HEK293T (cell line): Measurements from ENCODE around the gene TMEM245.
"Not testable (repeated sequence)": the region's sequence is repeated elsewhere in the genome, so short reads cannot be mapped to it uniquely, and the experiment has no call there.

Experiments
- CTCF ChIA-PET: fragments of 350-600 bp; formaldehyde crosslinking; extraction: SDS; loops from one replicate; lab custom pipeline; 2021; ENCODE audit warnings: antibody characterized with exemption, inconsistent platforms; lab: Yijun Ruan, JAX
- POLR2A ChIA-PET: fragments of 350-600 bp; formaldehyde crosslinking; extraction: SDS; loops from one replicate; lab custom pipeline; 2020; ENCODE audit warnings: antibody characterized with exemption, inconsistent platforms; lab: Yijun Ruan, JAX
- DNase-seq: peaks from one replicate; pipeline ENCODE4 v3.0.0; 2012; ENCODE audit warnings: mixed read lengths; ENCODE audit errors: extremely low spot score
- ARNT ChIP-seq: fragments of 450-650 bp; IDR thresholded peaks from 2 replicates; pipeline ENCODE4 v1.6.1; 2017; ENCODE audit warnings: mild to moderate bottlenecking
- BHLHE40 ChIP-seq: fragments of 450-650 bp; IDR thresholded peaks from 2 replicates; pipeline ENCODE4 v1.6.1; 2016; ENCODE audit warnings: mild to moderate bottlenecking, moderate library complexity, borderline replicate concordance
- CTBP1 ChIP-seq: fragments of 450-650 bp; IDR thresholded peaks from 2 replicates; pipeline ENCODE4 v1.6.1; 2016; ENCODE audit warnings: borderline replicate concordance
- ELF4 ChIP-seq: fragments of 450-650 bp; IDR thresholded peaks from 2 replicates; pipeline ENCODE4 v1.6.1; 2017; ENCODE audit warnings: antibody characterized with exemption
- FOXA1 ChIP-seq: fragments of 450-650 bp; IDR thresholded peaks from 2 replicates; pipeline ENCODE4 v1.6.1; 2016; ENCODE audit warnings: mild to moderate bottlenecking
- FOXK2 ChIP-seq: fragments of 450-650 bp; IDR thresholded peaks from 2 replicates; pipeline ENCODE4 v1.6.1; 2016; ENCODE audit warnings: mild to moderate bottlenecking
- FOXM1 ChIP-seq: fragments of 450-650 bp; IDR thresholded peaks from 2 replicates; pipeline ENCODE4 v1.6.1; 2017; ENCODE audit warnings: mild to moderate bottlenecking, borderline replicate concordance
- HDGF ChIP-seq: fragments of 450-650 bp; IDR thresholded peaks from 2 replicates; pipeline ENCODE4 v1.6.1; 2017; ENCODE audit warnings: antibody characterized with exemption, borderline replicate concordance
- L3MBTL2 ChIP-seq: fragments of 450-650 bp; conservative IDR thresholded peaks from 2 replicates; pipeline ENCODE4 v1.6.1; 2016; ENCODE audit warnings: mild to moderate bottlenecking
- LEF1 ChIP-seq: fragments of 450-650 bp; IDR thresholded peaks from 2 replicates; pipeline ENCODE4 v1.6.1; 2017; ENCODE audit warnings: mild to moderate bottlenecking, borderline replicate concordance
- NFRKB ChIP-seq: fragments of 450-650 bp; IDR thresholded peaks from 2 replicates; pipeline ENCODE4 v1.6.1; 2016; ENCODE audit warnings: mild to moderate bottlenecking, moderate library complexity
- PKNOX1 ChIP-seq: fragments of 450-650 bp; IDR thresholded peaks from 2 replicates; pipeline ENCODE4 v1.6.1; 2016
- SP1 ChIP-seq: fragments of 450-650 bp; IDR thresholded peaks from 2 replicates; pipeline ENCODE4 v1.6.1; 2017
- SUZ12 ChIP-seq: fragments of 450-650 bp; IDR thresholded peaks from 2 replicates; pipeline ENCODE4 v1.6.1; 2016; ENCODE audit warnings: mild to moderate bottlenecking
- TARDBP ChIP-seq: fragments of 450-650 bp; IDR thresholded peaks from 2 replicates; pipeline ENCODE4 v1.6.1; 2016
- ZNF384 ChIP-seq: fragments of 450-650 bp; IDR thresholded peaks from 2 replicates; pipeline ENCODE4 v1.6.1; 2016

TMEM245 gene

GRCh38 chr9:108972626-108973209 is 147.0 kb downstream of the TMEM245 start:
- ChIA-PET CTCF (no interaction called here), POLR2A (no interaction called here)
- TF ChIP-seq SP1 (no peak), TARDBP (no peak), LEF1 (no peak), SUZ12 (no peak), NFRKB (no peak), ELF4 (no peak), L3MBTL2 (no peak), FOXM1 (no peak), CTBP1 (no peak), FOXA1 (no peak), ARNT (no peak), HDGF (no peak), FOXK2 (no peak), ZNF384 (no peak), PKNOX1 (no peak), BHLHE40 (no peak)
- no peak for DNase-seq

GRCh38 chr9:108972186-108972585 is 147.6 kb downstream of the TMEM245 start:
- CTCF ChIA-PET = no interaction called here
- DNase-seq = no peak
- POLR2A ChIA-PET = no interaction called here
- TF ChIP-seq L3MBTL2 (no peak), NFRKB (no peak), BHLHE40 (no peak), FOXA1 (no peak), HDGF (no peak), ARNT (no peak), CTBP1 (no peak), LEF1 (no peak), PKNOX1 (no peak), ELF4 (no peak), FOXK2 (no peak), FOXM1 (no peak), TARDBP (no peak), SP1 (no peak), ZNF384 (no peak), SUZ12 (no peak)

- CTCF ChIA-PET, POLR2A ChIA-PET, DNase-seq: not testable (repeated sequence)
These were observed 148.4 kb downstream of the TMEM245 start for GRCh38 chr9:108971392-108971791.

GRCh38 chr9:108967916-108968315 is 151.8 kb downstream of the TMEM245 start:
- CTCF ChIA-PET = interaction anchor here (0.6 kb wide), 2 partner anchors 14 to 26 kb away, joined by 3 read pairs; no protein-coding TSS in a partner anchor
- TF ChIP-seq CTBP1 = no peak
- TF ChIP-seq LEF1 = no peak
- no peak for TF ChIP-seq PKNOX1
- POLR2A ChIA-PET = no interaction called here

More at GRCh38 chr9:108967916-108968315, 151.8 kb downstream of the TMEM245 start:
- DNase-seq = no peak
